ENCODE results near the gene ANKRD44. TPM values are rescaled to one million over a fixed set of nuclear protein-coding genes. Genes with fewer than 3 reads are reported as not detected.

The ANKRD44 gene
- total RNA-seq, 1 donor from 2014 or later: 12.0 TPM

GRCh38 chr2:197196541-197197180, 113.9 kb downstream of the ANKRD44 start:
- Mint-ChIP-seq H3K27ac (ENCODE audit: unreplicated experiment) (no peak overlapping the region), H3K4me1 (ENCODE audit: low read depth, unreplicated experiment) (no peaks in the 10 kb centered on the region), H3K27me3 (ENCODE audit: unreplicated experiment) (no peaks in the 10 kb centered on the region), H3K4me3 (ENCODE audit: unreplicated experiment) (no peak overlapping the region), H3K9me3 (ENCODE audit: unreplicated experiment) (peaks cover 1% of the 10 kb centered on the region), H3K36me3 (ENCODE audit: unreplicated experiment) (no peaks in the 10 kb centered on the region)
- no peak for DNase-seq
- no peak for TF ChIP-seq CTCF (IDR thresholded peaks at IDR 0.05; ENCODE audit: partially characterized antibody, unreplicated experiment)

- Mint-ChIP-seq H3K9me3 (ENCODE audit: unreplicated experiment) (peaks cover 1% of the 10 kb centered on the region), H3K27me3 (ENCODE audit: unreplicated experiment) (no peaks in the 10 kb centered on the region)
Measured at GRCh38 chr2:197195518-197195917, 115.1 kb downstream of the ANKRD44 start.

DNA sequence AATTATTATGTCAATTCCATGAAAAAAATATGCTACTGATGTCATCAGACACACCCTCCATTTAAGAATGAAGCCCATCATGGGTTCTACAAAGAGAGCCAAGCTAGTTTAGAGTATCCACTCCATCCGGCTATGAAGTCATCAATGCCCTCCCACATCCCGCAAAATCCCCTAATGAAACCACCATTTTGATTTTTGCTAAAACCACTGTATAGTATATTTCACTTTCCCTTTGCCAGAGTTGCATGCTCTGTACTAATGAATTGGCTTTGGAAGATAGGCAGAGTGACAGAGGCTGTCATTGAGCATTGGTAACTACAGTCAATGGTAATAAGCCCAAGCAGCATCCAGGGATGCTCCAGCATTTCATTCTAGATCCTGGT, 118.6 kb downstream of the ANKRD44 start:
- TF ChIP-seq CTCF (IDR thresholded peaks at IDR 0.05; ENCODE audit: partially characterized antibody, unreplicated experiment): no peak
- H3K27ac Mint-ChIP-seq (ENCODE audit: unreplicated experiment): no peak overlapping the region
- peaks cover 2% of the 10 kb centered on the region for H3K27me3 Mint-ChIP-seq (ENCODE audit: unreplicated experiment)
- H3K9me3 Mint-ChIP-seq (ENCODE audit: unreplicated experiment): no peaks in the 10 kb centered on the region
- no peaks in the 10 kb centered on the region for H3K36me3 Mint-ChIP-seq (ENCODE audit: unreplicated experiment)
- no peak for DNase-seq
- no peak overlapping the region for H3K4me3 Mint-ChIP-seq (ENCODE audit: unreplicated experiment)
- H3K4me1 Mint-ChIP-seq (ENCODE audit: low read depth, unreplicated experiment): peaks cover 4% of the 10 kb centered on the region

More at GRCh38 chr2:197195518-197195917, 115.1 kb downstream of the ANKRD44 start:
- H3K36me3 Mint-ChIP-seq (ENCODE audit: unreplicated experiment): no peaks in the 10 kb centered on the region
- no peak for DNase-seq
- TF ChIP-seq CTCF (IDR thresholded peaks at IDR 0.05; ENCODE audit: partially characterized antibody, unreplicated experiment): no peak
- no peaks in the 10 kb centered on the region for H3K4me1 Mint-ChIP-seq (ENCODE audit: low read depth, unreplicated experiment)
- no peak overlapping the region for H3K27ac Mint-ChIP-seq (ENCODE audit: unreplicated experiment)
- H3K4me3 Mint-ChIP-seq (ENCODE audit: unreplicated experiment): no peak overlapping the region

DNA sequence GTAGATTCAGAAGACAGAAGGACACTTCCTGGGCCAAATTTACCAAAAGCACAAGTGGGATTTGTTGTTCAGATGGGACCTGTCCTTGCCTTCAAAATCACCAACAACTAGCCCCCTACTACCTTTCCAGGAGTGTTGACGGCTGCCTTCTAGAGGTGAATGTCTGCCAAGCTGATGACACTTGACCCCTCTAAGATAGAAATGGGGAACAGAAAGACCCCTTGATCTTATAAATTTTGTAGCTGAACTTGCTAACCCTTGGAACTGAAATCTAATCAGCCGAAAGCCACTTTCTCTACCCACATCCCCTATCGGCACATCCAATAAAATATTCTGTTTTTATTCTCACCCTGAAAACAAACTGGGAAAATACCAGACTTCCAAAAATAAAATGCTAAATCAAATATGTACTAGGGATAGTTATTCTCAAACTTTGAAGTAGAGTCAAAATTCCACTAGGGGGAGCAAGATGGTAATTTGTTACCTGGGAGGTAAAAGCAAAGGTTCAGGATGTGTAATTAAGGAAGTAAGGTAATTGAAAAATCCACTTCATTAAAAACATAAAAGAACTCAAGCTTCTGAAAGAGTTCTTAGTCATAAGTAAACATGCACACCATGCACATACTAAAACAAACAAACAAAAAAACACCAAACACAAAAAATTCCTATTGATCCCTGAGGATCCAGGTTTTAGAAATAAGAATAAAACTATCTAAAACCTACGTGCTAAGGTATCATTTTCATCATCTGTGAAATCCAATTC, 119.2 kb downstream of the ANKRD44 start:
- no peaks in the 10 kb centered on the region for H3K36me3 Mint-ChIP-seq (ENCODE audit: unreplicated experiment)
- H3K4me1 Mint-ChIP-seq (ENCODE audit: low read depth, unreplicated experiment): peaks cover 4% of the 10 kb centered on the region
- TF ChIP-seq CTCF (IDR thresholded peaks at IDR 0.05; ENCODE audit: partially characterized antibody, unreplicated experiment): peak; percentile 83
- peaks cover 2% of the 10 kb centered on the region for H3K27me3 Mint-ChIP-seq (ENCODE audit: unreplicated experiment)
- no peak for DNase-seq
- H3K9me3 Mint-ChIP-seq (ENCODE audit: unreplicated experiment): no peaks in the 10 kb centered on the region
- H3K4me3 Mint-ChIP-seq (ENCODE audit: unreplicated experiment): no peak overlapping the region
- no peak overlapping the region for H3K27ac Mint-ChIP-seq (ENCODE audit: unreplicated experiment)

GRCh38 chr2:197190100-197190432, 120.5 kb downstream of the ANKRD44 start:
- H3K36me3 Mint-ChIP-seq (ENCODE audit: unreplicated experiment): no peaks in the 10 kb centered on the region
- peaks cover 2% of the 10 kb centered on the region for H3K27me3 Mint-ChIP-seq (ENCODE audit: unreplicated experiment)
- no peaks in the 10 kb centered on the region for H3K9me3 Mint-ChIP-seq (ENCODE audit: unreplicated experiment)
- no peak overlapping the region for H3K4me3 Mint-ChIP-seq (ENCODE audit: unreplicated experiment)
- TF ChIP-seq CTCF (IDR thresholded peaks at IDR 0.05; ENCODE audit: partially characterized antibody, unreplicated experiment): no peak
- no peak for DNase-seq
- peaks cover 4% of the 10 kb centered on the region for H3K4me1 Mint-ChIP-seq (ENCODE audit: low read depth, unreplicated experiment)
- no peak overlapping the region for H3K27ac Mint-ChIP-seq (ENCODE audit: unreplicated experiment)
